Psoas muscle (tissue), 8 donors: ENCODE results near the gene GTSE1. TPM values are rescaled to one million over a fixed set of nuclear protein-coding genes. Genes with fewer than 3 reads are reported as not detected.

ENCODE experiments used
- ATAC-seq, 4 donors: fragments of 200-7000 bp; cut with Tn5 transposase; one replicate each; pipeline ENCODE4 v1.9.1; 2020; ENCODE audit warnings: moderate library complexity in 3 of 4, mild to moderate bottlenecking in 2 of 4
- DNase-seq, 2 donors: peaks; one replicate each; pipeline ENCODE4 v3.0.0-alpha.2; 2020
- H3K27ac ChIP-seq: fragments of 200-600 bp; one replicate; pipeline ENCODE4 v1.8.0; 2022
- H3K27me3 ChIP-seq, 3 donors: fragments of 200-600 bp in 1 of 3; one replicate each; pipeline versions ENCODE4 v1.6.1 to v1.8.0; 2013 to 2022; ENCODE audit warnings: low read length in 2 of 3, mild to moderate bottlenecking in 2 of 3, moderate library complexity in 1 of 3; ENCODE audit not compliant: insufficient read depth in 3 of 3
- H3K36me3 ChIP-seq, 2 donors: fragments of 200-600 bp in 1 of 2; one replicate each; pipeline versions ENCODE4 v1.6.1 to v1.8.0; 2013 to 2022; ENCODE audit warnings: low read depth in 1 of 2, mild to moderate bottlenecking in 1 of 2, moderate library complexity in 1 of 2; ENCODE audit not compliant: insufficient read depth in 1 of 2
- H3K4me1 ChIP-seq: fragments of 200-600 bp; one replicate; pipeline ENCODE4 v1.8.0; 2022
- H3K4me3 ChIP-seq: fragments of 200-600 bp; one replicate; pipeline ENCODE4 v1.8.0; 2022; ENCODE audit warnings: mild to moderate bottlenecking
- H3K9me3 ChIP-seq: fragments of 200-600 bp; one replicate; pipeline ENCODE4 v1.8.0; 2022
- CTCF ChIP-seq: fragments of 200-600 bp; IDR thresholded peaks from one replicate; pipeline ENCODE4 v1.8.0; 2022; ENCODE audit warnings: antibody characterized with exemption
- WGBS, 3 donors: extraction: QIAGEN DNeasy Blood & Tissue Kit; methylation state at CpG; one replicate each; pipeline versions ENCODE4 v1.1.6 to v1.1.7; 2013; 5-methylcytosine and 5-hydroxymethylcytosine counted together
- intact Hi-C, 2 donors: fragments of 100-400 bp; cut with DNase I; formaldehyde crosslinking; loops; one replicate each; pipeline versions ENCODE4 v1.11.0 to v1.14.2; 2022
- polyA plus RNA-seq, 3 donors: library from polyadenylated mRNA; stranded (reverse); fragments of 200-250 nt; gene quantifications; one replicate each; pipeline ENCODE4 v1.2.3, GENCODE V29; 2013
- total RNA-seq, 4 donors: library from RNA; stranded (reverse); fragmentation: NEBNext Ultra II Directional in 2 of 4; extraction: Animal tissue kit (Norgen Biotek cat#: 25700) in 2 of 4; gene quantifications; one replicate each; pipeline versions ENCODE4 v1.2.1 to v1.2.4, GENCODE V29; 2021 to 2023
- donor health status: healthy with polysubstance abuse.
- donor health status: DM: no; HTN: no; CAD: no; lungs with moderate emphysema.
- donor health status: Bipolar disorder and iron deficiency.
- donor health status: healthy.
- donor health status: DM: yes; HTN: yes; CAD: no.
- donor health status: DM: no; HTN: no; CAD: no.
- donor health status: DM: no; HTN: no; CAD: no.
- donor health status: DM: yes; HTN: yes; CAD: no.

Gene GTSE1
- total and polyA plus RNA-seq, 7 donors: 0.04 to 0.47 (median 0.16) TPM; not detected in 1

GRCh38 chr22:46365166-46365624 lies 68.5 kb downstream of the GTSE1 start:
- WGBS, 3 donors: 86 to 89% (median 87%) methylated on average over 22 of the region's 22 CpGs
- Histone ChIP-seq H3K27ac (no peak overlapping the region), H3K27me3 (peaks cover 0 to 22% (median 0%) of the 10 kb centered on the region in 3 donors), H3K9me3 (no peaks in the 10 kb centered on the region), H3K36me3 (no peaks in the 10 kb centered on the region), H3K4me1 (no peaks in the 10 kb centered on the region), H3K4me3 (no peak overlapping the region)
- intact Hi-C loops: loop anchor here in 1 of 2 donors (5.0 kb wide), 1 partner anchor 177 kb away; no protein-coding TSS in a partner anchor
- ATAC-seq (no peak), DNase-seq (peak in 1 of 2 donors; percentile 50)
- no peak for TF ChIP-seq CTCF

GRCh38 chr22:46366327-46366731 lies 69.7 kb downstream of the GTSE1 start:
- Histone ChIP-seq H3K9me3 (no peaks in the 10 kb centered on the region), H3K4me3 (no peak overlapping the region), H3K27ac (no peak overlapping the region), H3K4me1 (no peaks in the 10 kb centered on the region), H3K27me3 (peaks cover 0 to 22% (median 0%) of the 10 kb centered on the region in 3 donors), H3K36me3 (no peaks in the 10 kb centered on the region)
- intact Hi-C loops: loop anchor here (2.0 to 5.0 kb wide), 2 partner anchors 174 to 176 kb away; no protein-coding TSS in a partner anchor
- 66 to 84% (median 83%) methylated on average over 19 of the region's 19 CpGs for WGBS, 3 donors
- no peak for TF ChIP-seq CTCF
- ATAC-seq (no peak), DNase-seq (peak in 1 of 2 donors; percentile 45)

- DNase-seq (peak in 1 of 2 donors; percentile 49), ATAC-seq (peak in 3 of 4 donors; percentile 4 to 30 (median 13))
- intact Hi-C loops: loop anchor here (1.0 to 5.0 kb wide), 3 partner anchors 23 to 175 kb away; no protein-coding TSS in a partner anchor
- Histone ChIP-seq H3K9me3 (no peaks in the 10 kb centered on the region), H3K36me3 (no peaks in the 10 kb centered on the region), H3K4me1 (no peaks in the 10 kb centered on the region), H3K27me3 (peaks cover 0 to 22% (median 0%) of the 10 kb centered on the region in 3 donors), H3K27ac (no peak overlapping the region), H3K4me3 (no peak overlapping the region)
- 53 to 76% (median 62%) methylated on average over 40 to 45 of the region's 45 CpGs for WGBS, 3 donors
- TF ChIP-seq CTCF: no peak
These were observed 70.4 kb downstream of the GTSE1 start for GRCh38 chr22:46366801-46367706.

- peak; percentile 69 to 80 for DNase-seq
- Histone ChIP-seq H3K9me3 (no peaks in the 10 kb centered on the region), H3K27me3 (peaks cover 0 to 22% (median 0%) of the 10 kb centered on the region in 3 donors), H3K27ac (no peak overlapping the region), H3K4me1 (no peaks in the 10 kb centered on the region), H3K36me3 (no peaks in the 10 kb centered on the region), H3K4me3 (no peak overlapping the region)
- 31 to 54% (median 37%) methylated on average over 14 to 19 of the region's 19 CpGs for WGBS, 3 donors
- intact Hi-C loops: loop anchor here (1.0 to 5.0 kb wide), 3 partner anchors 23 to 175 kb away; no protein-coding TSS in a partner anchor
- ATAC-seq: peak; percentile 74 to 91 (median 84)
- peak; percentile 91 for TF ChIP-seq CTCF
These were observed 71.1 kb downstream of the GTSE1 start for GRCh38 chr22:46367707-46368191.
